ENCODE data around the gene FBXW7. TPM values are rescaled to one million over a fixed set of nuclear protein-coding genes. Genes with fewer than 3 reads are reported as not detected.

Gene FBXW7
- total RNA-seq, 4 donors from 2014 or later = 20.9 to 47.3 (median 39.5) TPM

GRCh38 chr4:152485726-152486276 lies 50.1 kb downstream of the FBXW7 start:
- no peak for TF ChIP-seq CTCF (IDR thresholded peaks at IDR 0.05; ENCODE audit: low read depth)

GRCh38 chr4:152482211-152482610 lies 53.7 kb downstream of the FBXW7 start:
- no peak for TF ChIP-seq CTCF (IDR thresholded peaks at IDR 0.05; ENCODE audit: low read depth)

- TF ChIP-seq CTCF (IDR thresholded peaks at IDR 0.05; ENCODE audit: low read depth) = no peak
Measured at GRCh38 chr4:152480901-152481300, 55.0 kb downstream of the FBXW7 start.

GRCh38 chr4:152480326-152480725 lies 55.6 kb downstream of the FBXW7 start:
- TF ChIP-seq CTCF (IDR thresholded peaks at IDR 0.05; ENCODE audit: low read depth) = no peak

GRCh38 chr4:152479428-152480026 lies 56.4 kb downstream of the FBXW7 start:
- TF ChIP-seq CTCF (IDR thresholded peaks at IDR 0.05; ENCODE audit: low read depth) = no peak

- no peak for TF ChIP-seq CTCF (IDR thresholded peaks at IDR 0.05; ENCODE audit: low read depth)
Measured at GRCh38 chr4:152478461-152479237, 57.2 kb downstream of the FBXW7 start.

- TF ChIP-seq CTCF (IDR thresholded peaks at IDR 0.05; ENCODE audit: low read depth) = no peak
Measured at GRCh38 chr4:152476796-152477195, 59.1 kb downstream of the FBXW7 start.
